NCI-H2107 treated with DMSO at 0.1 percent for 48 hours (cell line): ENCODE measurements around the gene TRPC3.
A peak's percentile ranks its signal among the peaks of the same experiment; 100 is the strongest.

Source experiments
- DNase-seq: peaks from one replicate; lab custom pipeline; 2025; ENCODE audit not compliant: unreplicated experiment; lab: John Stamatoyannopoulos, UW

The TRPC3 gene

DNA sequence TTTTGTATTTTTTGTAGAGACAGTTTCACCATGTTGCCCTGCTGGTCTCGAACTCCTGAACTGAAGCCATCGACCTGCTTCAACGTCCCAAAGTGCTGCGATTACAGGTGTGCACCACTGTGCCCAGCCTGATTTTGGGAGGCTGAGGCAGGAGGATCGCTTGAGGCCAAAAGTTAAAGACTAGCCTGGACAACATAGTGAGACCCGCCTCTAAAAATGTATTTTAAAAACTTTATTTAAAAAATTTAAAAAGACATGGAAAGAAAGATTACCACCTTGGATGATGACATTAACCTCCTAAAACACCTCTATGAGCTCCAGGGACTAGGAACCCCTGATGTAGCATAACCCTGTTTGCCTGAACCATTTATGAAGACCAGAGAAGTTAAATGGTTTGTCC is 75.8 kb downstream of the TRPC3 start:
- DNase-seq = no peak

DNA sequence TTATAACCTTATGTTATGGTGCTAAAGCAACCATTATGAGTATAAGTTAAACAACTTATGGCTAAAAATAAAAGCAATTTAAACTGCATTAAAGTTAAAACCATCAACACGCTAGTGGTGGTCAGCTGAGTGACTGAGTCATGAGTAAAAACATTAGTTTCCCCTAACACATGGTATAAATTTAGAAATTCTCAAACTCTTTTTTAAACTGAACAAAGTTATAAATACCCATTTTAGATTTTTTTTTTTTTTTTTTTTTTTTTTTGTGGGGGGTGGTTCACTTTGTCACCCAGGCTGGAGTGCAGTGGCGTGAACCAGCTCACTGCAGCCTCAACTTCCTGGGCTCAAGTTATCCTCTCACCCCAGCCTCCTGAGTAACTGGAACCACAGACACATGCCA is 76.2 kb downstream of the TRPC3 start:
- no peak for DNase-seq

DNA sequence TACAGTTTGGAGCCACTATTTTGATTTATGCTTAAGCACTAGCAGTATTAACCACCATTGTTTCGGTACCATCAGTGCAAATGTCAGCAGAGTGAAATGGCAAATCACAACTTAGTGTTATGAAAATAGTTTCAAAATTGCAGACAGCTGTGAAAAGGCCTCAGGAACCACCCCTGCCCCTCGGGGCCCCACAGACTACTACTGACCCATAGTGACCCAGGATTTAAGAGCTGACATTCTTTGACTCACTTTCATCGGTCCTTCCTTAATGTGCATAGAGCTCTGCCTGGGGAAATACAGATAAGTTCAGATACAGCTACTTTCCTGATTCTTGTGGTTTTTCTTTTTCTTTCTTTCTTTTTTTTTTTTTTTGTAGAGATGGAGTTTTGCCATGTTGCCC is 78.3 kb downstream of the TRPC3 start:
- no peak for DNase-seq

DNA sequence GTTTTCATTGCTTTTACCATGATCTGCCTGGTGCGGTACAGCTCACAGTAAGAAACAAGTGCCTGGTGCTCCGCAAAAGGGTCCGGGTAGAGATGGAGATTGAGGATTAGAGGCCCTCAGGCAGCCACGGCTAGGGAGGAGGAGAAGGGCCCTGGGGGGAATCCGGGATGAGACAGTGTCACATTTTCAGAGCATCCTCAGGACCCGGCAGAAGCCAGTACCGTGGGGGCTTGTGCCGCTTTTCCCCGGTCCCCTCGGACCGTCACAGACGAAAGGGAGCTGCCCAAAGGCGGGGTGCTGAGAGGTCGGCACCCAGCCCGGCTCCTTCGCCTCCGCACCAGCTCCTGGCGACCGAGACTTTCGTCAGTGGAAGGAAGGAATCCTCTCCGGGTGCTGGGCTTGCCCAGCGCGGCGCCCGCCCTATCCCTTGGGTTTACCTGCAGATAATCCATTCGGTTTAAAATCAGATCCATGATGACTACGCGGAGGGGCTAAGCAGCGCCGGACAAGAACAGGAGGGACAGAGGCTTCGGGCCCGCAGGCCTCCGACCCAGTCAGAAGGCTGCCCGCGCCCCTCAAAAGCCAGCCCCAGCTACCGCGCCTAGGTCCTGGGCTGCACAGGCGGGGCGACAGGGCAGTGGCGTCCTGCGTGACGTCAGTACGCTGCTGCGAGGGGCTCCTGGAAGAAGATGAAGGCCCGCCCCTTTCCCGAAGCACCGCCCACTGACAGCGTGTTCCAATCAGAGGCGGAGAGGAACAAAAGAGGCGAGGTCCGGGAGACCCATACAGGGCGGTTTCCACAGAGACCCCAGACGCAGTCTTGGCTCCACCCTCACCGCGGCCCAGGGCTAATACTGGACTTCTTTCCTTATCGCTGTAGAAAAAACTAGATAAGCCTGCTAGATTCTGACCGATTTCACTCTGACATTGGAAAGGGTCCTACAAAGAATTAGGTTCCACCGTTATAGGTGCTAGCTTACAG is 81.7 kb downstream of the TRPC3 start, which contains the start of gene BBS7:
Gene BBS7 (minus strand): TSS at position 634 of the 982 bp plus-strand sequence. CDS start 161 bp downstream, at position 473.
- DNase-seq = peak; percentile 76

DNA sequence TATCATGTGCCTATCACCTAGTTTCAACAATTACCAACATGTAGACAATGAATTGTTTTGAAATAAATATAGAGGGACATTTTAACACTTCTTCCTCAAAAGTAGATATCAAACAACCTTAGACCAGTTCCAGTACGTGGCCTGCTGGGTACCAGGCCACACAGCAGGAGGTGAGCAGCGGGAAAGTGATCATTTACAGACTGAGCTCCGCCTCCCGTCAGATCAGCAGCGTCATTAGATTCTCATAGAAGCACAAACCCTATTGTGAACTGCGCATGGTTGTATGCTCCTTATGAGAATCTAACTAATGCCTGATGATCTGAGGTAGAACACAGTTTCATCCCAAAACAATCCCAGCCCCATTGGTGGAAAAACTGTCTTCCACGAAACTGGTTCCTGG is 88.1 kb downstream of the TRPC3 start:
- DNase-seq = no peak

DNA sequence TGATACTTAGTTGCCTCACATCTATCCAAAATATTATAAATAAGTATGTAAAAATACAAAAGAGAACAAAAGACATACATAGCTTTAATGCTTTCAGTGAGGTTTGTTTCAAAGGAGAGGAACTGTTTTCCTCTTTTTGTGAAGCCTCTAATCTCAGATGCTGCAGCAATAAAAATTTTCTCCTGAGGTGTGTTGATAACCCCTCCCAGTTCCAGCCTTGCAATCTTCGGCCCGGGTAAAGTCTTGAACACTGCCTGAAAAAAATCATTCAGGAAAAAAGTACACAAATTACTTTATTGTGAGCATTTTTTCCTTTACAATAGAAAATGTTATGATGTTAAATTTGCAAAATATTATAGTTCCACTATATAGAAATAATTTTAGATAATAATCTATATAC is 90.4 kb downstream of the TRPC3 start:
- DNase-seq = no peak

DNA sequence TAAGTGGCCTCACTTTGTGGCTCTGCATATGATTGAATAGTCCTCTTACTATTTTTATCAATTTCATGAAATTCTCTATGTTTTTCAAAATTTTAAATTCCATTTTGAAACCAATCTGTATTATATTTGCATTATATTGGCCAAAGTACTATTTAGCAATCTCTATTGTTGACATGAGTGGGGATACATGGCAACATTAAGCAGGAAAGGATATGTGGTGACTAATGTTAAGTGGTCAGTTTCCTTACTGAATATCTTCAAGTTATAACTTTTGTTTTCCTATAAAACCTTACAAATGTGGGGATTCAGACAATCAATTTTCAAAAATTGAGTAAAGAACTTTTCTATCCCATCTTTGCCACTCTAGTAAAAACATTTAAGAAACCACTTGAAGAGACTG is 91.7 kb downstream of the TRPC3 start:
- DNase-seq = no peak

DNA sequence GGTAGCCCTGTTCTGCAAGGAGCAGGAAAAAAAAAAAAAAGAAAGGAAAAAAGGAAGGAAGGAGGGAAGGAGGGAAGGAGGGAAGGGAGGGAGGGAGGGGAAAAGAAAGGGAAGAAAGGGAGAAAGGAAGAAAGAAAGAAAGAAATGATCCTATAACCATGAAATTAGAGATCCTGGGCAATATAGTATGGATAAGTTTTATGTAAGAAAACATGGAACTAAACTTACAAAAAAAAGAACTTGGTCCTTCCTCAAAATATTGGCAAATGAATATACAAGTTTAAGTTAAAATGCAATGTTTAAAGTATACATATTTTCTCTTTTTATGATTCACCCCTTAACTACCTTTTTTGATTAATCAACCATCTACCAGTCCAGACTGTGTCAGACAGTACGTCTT is 100.5 kb downstream of the TRPC3 start:
- no peak for DNase-seq

DNA sequence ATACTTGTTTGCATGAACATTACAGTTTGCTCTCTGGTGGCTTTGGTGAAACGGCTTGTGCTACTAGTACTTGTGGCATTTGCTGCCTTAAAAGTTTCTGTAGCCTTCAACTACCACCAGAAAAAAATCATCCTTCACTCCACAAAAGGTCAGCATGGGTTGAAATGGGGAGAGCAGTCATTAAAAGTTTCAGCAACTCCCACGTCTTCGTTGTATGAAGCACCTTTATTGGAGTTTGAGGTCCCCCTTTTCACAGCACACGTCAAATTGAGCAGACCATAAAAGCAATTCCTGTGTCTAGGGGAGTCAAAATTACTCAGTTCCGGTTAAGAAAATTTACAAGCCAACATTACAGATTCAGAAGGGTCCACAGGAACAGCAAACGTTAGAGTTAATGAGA is 105.2 kb downstream of the TRPC3 start:
- DNase-seq = no peak

DNA sequence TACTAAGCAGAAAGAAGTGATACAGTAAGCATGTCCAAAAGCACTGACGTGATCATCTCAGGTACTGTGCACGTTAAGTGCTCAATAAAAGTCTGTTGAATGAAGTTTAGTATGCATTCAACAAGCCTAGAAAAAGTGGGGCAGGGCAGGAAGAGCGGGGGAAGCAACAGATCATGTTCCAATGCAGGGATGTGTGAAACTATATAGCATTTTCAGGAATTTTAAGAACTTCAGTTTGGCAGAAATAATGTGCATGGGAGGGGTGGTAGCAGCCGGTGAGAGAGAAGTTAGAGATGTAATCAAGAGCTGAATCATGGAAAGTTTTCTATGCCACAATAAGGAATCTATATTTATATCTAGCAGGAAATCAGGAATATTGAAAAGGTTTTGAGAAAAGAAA is 109.0 kb downstream of the TRPC3 start:
- no peak for DNase-seq

DNA sequence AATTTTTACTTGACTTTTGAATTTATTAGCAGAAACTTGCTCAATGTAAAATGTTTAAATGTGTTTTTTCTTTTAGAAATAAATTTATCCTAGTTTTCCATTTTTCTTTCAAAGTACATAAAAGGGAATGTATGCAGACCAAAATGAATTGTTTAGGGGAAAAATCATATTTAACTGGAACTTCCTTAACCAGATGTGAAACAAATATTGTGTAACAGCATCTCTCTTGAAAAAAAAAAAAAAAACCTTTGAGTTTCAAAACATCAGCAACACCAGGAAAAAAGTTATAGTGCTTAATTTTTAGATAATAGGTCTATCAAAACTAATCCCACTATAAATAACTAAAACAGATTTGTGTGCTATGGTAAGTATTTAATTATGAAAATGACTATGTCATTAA is 113.7 kb downstream of the TRPC3 start:
- DNase-seq = no peak

DNA sequence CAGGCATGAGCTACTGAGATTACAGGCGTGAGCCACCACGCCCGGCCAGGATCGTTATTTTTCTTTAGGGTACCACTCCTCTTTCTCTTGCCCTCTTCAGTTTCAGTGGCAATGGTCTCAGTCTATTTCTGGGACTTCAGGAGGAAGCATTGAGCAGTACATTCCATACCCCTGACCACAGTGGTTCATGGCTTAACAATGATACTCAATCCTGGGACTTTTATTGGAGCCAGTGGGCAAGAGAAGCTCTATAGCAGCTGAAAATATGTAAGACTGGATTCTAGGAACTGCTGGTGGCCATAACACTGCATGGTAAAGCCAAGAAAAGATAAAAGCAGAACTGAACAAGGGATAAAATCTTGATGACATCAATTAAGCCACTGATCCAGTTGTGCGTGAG is 122.3 kb downstream of the TRPC3 start:
- DNase-seq = no peak
